HCT116 (cell line): ENCODE measurements around the gene SLC5A3. TPM values are rescaled to one million over a fixed set of nuclear protein-coding genes. Genes with fewer than 3 reads are reported as not detected.

Source experiments
- ATAC-seq: fragments of 200-7000 bp; cut with Tn5 transposase; 2 replicates; pipeline ENCODE4 v1.9.1; 2020; ENCODE audit warnings: mild to moderate bottlenecking, moderate library complexity
- BruUV-seq: library from RNA; stranded (reverse); fragments of 400-500 nt; replicated peaks from 2 replicates; lab custom pipeline; 2021; lab: Mats Ljungman, UMichigan
- CTCF ChIA-PET: fragments of 300-600 bp; sonication (Branson Sonifier 250); formaldehyde crosslinking; loops from one replicate; lab custom pipeline; 2021; ENCODE audit warnings: antibody characterized with exemption; lab: Charles Lee
- POLR2A ChIA-PET: fragments of 300-600, 350-600 bp; sonication (Branson Sonifier 250); formaldehyde crosslinking; loops from one replicate; lab custom pipeline; 2021; ENCODE audit warnings: antibody characterized with exemption; lab: Charles Lee
- RAD21 ChIA-PET, 2 experiments: fragments of 300-600 bp; sonication (Branson Sonifier 250); formaldehyde crosslinking; loops; one replicate each; lab custom pipeline; 2023; ENCODE audit warnings: low total read pairs in 2 of 2; ENCODE audit not compliant: uncharacterized antibody in 2 of 2, unreplicated experiment in 2 of 2, low non-redundant PET in 1 of 2; lab: Charles Lee
- DNase-seq: peaks from one replicate; pipeline ENCODE4 v3.0.0-alpha.2; 2010; ENCODE audit warnings: low read depth, low spot score
- H2AFZ ChIP-seq: fragments of 200-600 bp; shearing (Covaris generic), sonication (generic); 2 replicates; pipeline ENCODE4 v1.6.1; 2017; ENCODE audit warnings: low read depth, mixed run types, mixed read lengths, antibody characterized with exemption, low read length; ENCODE audit not compliant: poor library complexity, severe bottlenecking
- H3K27ac ChIP-seq: 2 replicates; pipeline ENCODE4 v1.5.1; 2012; ENCODE audit warnings: low read depth, low read length
- H3K27me3 ChIP-seq: fragments of 200-600 bp; sonication (generic); 2 replicates; pipeline ENCODE4 v1.6.1; 2016; ENCODE audit warnings: mixed run types, low read length, mixed read lengths; ENCODE audit not compliant: insufficient read depth
- H3K36me3 ChIP-seq, 2 experiments: fragments of 200-500 bp in 1 of 2; fragments of 200-600 bp in 1 of 2; sonication (Bioruptor generic) in 1 of 2; sonication (generic) in 1 of 2; 2 replicates each; pipeline versions ENCODE4 v1.5.1 to v1.6.1; 2014 to 2016; ENCODE audit warnings: low read length in 2 of 2, inconsistent platforms in 1 of 2, mixed read lengths in 1 of 2, mixed run types in 1 of 2; ENCODE audit not compliant: insufficient read depth in 2 of 2, control insufficient read depth in 1 of 2
- H3K4me1 ChIP-seq, 2 experiments: fragments of 200-600 bp in 1 of 2; sonication (generic) in 1 of 2; 2 replicates each; pipeline versions ENCODE4 v1.5.1 to v1.6.1; 2012 to 2017; ENCODE audit warnings: low read length in 2 of 2, inconsistent platforms in 1 of 2, mild to moderate bottlenecking in 1 of 2, mixed read lengths in 1 of 2, mixed run types in 1 of 2, moderate library complexity in 1 of 2; ENCODE audit not compliant: insufficient read depth in 2 of 2, control insufficient read depth in 1 of 2
- H3K4me2 ChIP-seq: fragments of 200-600 bp; sonication (generic); 2 replicates; pipeline ENCODE4 v1.6.1; 2017; ENCODE audit warnings: mixed run types, low read length, mixed read lengths
- H3K4me3 ChIP-seq, 2 experiments: fragments of 200-600 bp in 1 of 2; sonication (generic) in 1 of 2; replicated peaks in 1 of 2; 2 replicates each; pipeline ENCODE4 v1.5.1; 2011 to 2016; ENCODE audit warnings: low read length in 2 of 2, control low read depth in 1 of 2, low read depth in 1 of 2, mild to moderate bottlenecking in 1 of 2, mixed read lengths in 1 of 2, mixed run types in 1 of 2
- H3K79me2 ChIP-seq: fragments of 200-600 bp; sonication (generic); 2 replicates; pipeline ENCODE4 v1.6.1; 2017; ENCODE audit warnings: mild to moderate bottlenecking, mixed run types, low read length, moderate library complexity, mixed read lengths; ENCODE audit not compliant: insufficient read depth
- H3K9ac ChIP-seq: fragments of 200-600 bp; sonication (generic); 2 replicates; pipeline ENCODE4 v1.6.1; 2016; ENCODE audit warnings: low read length, mixed read lengths
- H3K9me2 ChIP-seq: fragments of 200-600 bp; sonication (generic), shearing (Covaris generic); 2 replicates; pipeline ENCODE4 v1.6.1; 2017; ENCODE audit warnings: mixed run types, mild to moderate bottlenecking, moderate library complexity; ENCODE audit not compliant: insufficient read depth
- H3K9me3 ChIP-seq, 2 experiments: fragments of 200-500 bp in 1 of 2; fragments of 200-600 bp in 1 of 2; sonication (Bioruptor generic) in 1 of 2; sonication (generic) in 1 of 2; 2 replicates each; pipeline ENCODE4 v1.6.1; 2014 to 2017; ENCODE audit warnings: low read length in 2 of 2, mixed read lengths in 2 of 2, inconsistent platforms in 1 of 2, low read depth in 1 of 2, mild to moderate bottlenecking in 1 of 2, mixed run types in 1 of 2, moderate library complexity in 1 of 2; ENCODE audit not compliant: control insufficient read depth in 1 of 2, insufficient read depth in 1 of 2
- H4K20me1 ChIP-seq: fragments of 200-600 bp; sonication (generic), shearing (Covaris generic); 2 replicates; pipeline ENCODE4 v1.6.1; 2017; ENCODE audit warnings: mixed run types, mild to moderate bottlenecking, moderate library complexity; ENCODE audit not compliant: insufficient read depth
- EZH2 ChIP-seq: fragments of 200-600 bp; sonication (generic); IDR thresholded peaks from 2 replicates; pipeline ENCODE4 v1.6.1; 2017; ENCODE audit warnings: antibody characterized with exemption, mixed run types
- EZH2phosphoT487 ChIP-seq: fragments of 200-600 bp; IDR thresholded peaks from 2 replicates; pipeline ENCODE4 v1.6.1; 2018; ENCODE audit warnings: antibody characterized with exemption, borderline replicate concordance
- JUND ChIP-seq: IDR thresholded peaks from 2 replicates; pipeline ENCODE4 v1.6.1; 2012
- POLR2A ChIP-seq: IDR thresholded peaks from 2 replicates; pipeline ENCODE4 v1.7.0; 2011; ENCODE audit warnings: borderline replicate concordance; ENCODE audit not compliant: insufficient read depth, insufficient read length; ENCODE audit errors: extremely low read depth
- POLR2AphosphoS5 ChIP-seq: IDR thresholded peaks from 2 replicates; pipeline ENCODE4 v1.6.1; 2011; ENCODE audit warnings: mild to moderate bottlenecking, low read depth, low read length, moderate library complexity
- RAD21 ChIP-seq: IDR thresholded peaks from 2 replicates; pipeline ENCODE4 v1.6.1; 2012; ENCODE audit warnings: low read depth, mild to moderate bottlenecking
- REST ChIP-seq: IDR thresholded peaks from 2 replicates; pipeline ENCODE4 v1.6.1; 2012; ENCODE audit warnings: low read depth
- SP1 ChIP-seq: IDR thresholded peaks from 2 replicates; pipeline ENCODE4 v1.6.1; 2012; ENCODE audit warnings: low read depth
- SRF ChIP-seq: IDR thresholded peaks from 2 replicates; pipeline ENCODE4 v1.6.1; 2012; ENCODE audit warnings: low read depth
- TCF7L2 ChIP-seq: IDR thresholded peaks from 2 replicates; pipeline ENCODE4 v1.7.0; 2011; ENCODE audit warnings: borderline replicate concordance, inconsistent platforms; ENCODE audit not compliant: insufficient read depth, insufficient read length; ENCODE audit errors: extremely low read depth
- intact Hi-C: fragments of 100-400 bp; cut with micrococcal nuclease; formaldehyde crosslinking; loops from 2 replicates; pipeline ENCODE4 v1.10.0; 2022
- total RNA-seq: library from RNA; stranded (reverse); gene quantifications from one replicate; pipeline ENCODE4 v1.2.1, GENCODE V29; 2021; ENCODE audit not compliant: unreplicated experiment

SLC5A3 gene
- total RNA-seq, 1 experiment from 2014 or later, result 11.8 TPM

DNA sequence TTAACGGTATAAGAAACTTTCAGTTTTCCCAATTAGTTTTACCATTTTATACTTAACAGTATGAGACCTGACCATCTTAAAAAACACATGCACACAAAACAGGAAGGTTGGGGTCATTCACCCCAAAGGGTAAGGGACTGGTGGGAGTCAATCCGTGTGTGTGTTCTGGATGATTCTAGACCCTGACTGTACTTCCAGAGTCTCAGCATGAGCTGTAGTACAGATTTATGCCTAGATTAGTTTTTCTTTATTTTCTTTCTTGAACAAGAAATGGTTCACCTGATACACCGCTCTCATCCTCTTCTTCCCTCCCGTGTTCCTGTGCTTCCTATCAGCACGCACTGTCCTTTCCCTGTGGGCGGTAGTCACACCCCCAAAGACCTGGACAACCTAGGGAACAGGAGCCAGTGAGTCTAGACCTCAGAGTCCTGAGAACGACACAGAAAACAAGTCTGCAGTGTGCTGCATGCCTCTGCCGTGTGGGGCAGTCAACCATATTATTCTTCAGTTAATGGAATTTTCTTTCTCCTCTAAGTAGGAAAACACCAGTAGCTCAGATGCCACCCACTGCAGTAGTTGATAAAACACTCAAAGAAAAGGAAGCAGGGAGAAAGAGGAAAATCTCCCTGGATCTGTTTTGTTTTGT is 38.9 kb upstream of the SLC5A3 start:
- RAD21 ChIA-PET, result no interaction called here
- intact Hi-C loops, result no loop called here

More for the DNA sequence above, 38.9 kb upstream of the SLC5A3 start:
- Histone ChIP-seq H2AFZ (no peak overlapping the region), H4K20me1 (no peaks in the 10 kb centered on the region), H3K4me1 (peaks cover 6 to 28% of the 10 kb centered on the region in 2 experiments; a peak in 3 of 4 replicates), H3K36me3 (no peaks in the 10 kb centered on the region)
- no TSS peak for BruUV-seq
- TF ChIP-seq SP1 (no peak), EZH2 (no peak), REST (no peak), SRF (no peak), TCF7L2 (no peak), RAD21 (no peak), EZH2phosphoT487 (no peak), POLR2A (no peak), POLR2AphosphoS5 (no peak), JUND (no peak)
- TF ChIP-seq, all 23 proteins: peak for 0
- H3K9me2 ChIP-seq, result no peaks in the 10 kb centered on the region
- no peaks in the 10 kb centered on the region for H3K9me3 ChIP-seq
- CTCF ChIA-PET, result no interaction called here
- no peak overlapping the region for H3K9ac ChIP-seq
- no peak for DNase-seq
- H3K4me2 ChIP-seq, result no peak overlapping the region
- no peaks in the 10 kb centered on the region for H3K27me3 ChIP-seq
- no peak overlapping the region for H3K27ac ChIP-seq
- no peak for ATAC-seq
- no peak overlapping the region for H3K4me3 ChIP-seq
- POLR2A ChIA-PET, result no interaction called here
- H3K79me2 ChIP-seq, result no peaks in the 10 kb centered on the region
